Measurements from ENCODE around the gene RASGRF1. TPM values are rescaled to one million over a fixed set of nuclear protein-coding genes. Genes with fewer than 3 reads are reported as not detected.
"Not testable (repeated sequence)": the region's sequence is repeated elsewhere in the genome, so short reads cannot be mapped to it uniquely, and the experiment has no call there.

Gene RASGRF1
- total RNA-seq, 4 donors from 2014 or later: 0.13 to 0.23 TPM; not detected in 2

GRCh38 chr15:78928616-78929093 is 161.9 kb downstream of the RASGRF1 start:
- peaks cover 0 to 81% of the 10 kb centered on the region in 2 donors for H3K36me3 ChIP-seq
- no peak for TF ChIP-seq EP300 (IDR thresholded peaks at IDR 0.05)
- no peak for TF ChIP-seq CTCF (IDR thresholded peaks at IDR 0.05)
- no peak for TF ChIP-seq POLR2AphosphoS5 (IDR thresholded peaks at IDR 0.05)
- no peak for TF ChIP-seq POLR2A (IDR thresholded peaks at IDR 0.05)
- WGBS, 2 donors (ENCODE audit: low coverage in 1 of 2): 91% methylated on average over 11 of the region's 14 CpGs; no CpG with 5 or more reads in 1 of the 2 donors

DNA sequence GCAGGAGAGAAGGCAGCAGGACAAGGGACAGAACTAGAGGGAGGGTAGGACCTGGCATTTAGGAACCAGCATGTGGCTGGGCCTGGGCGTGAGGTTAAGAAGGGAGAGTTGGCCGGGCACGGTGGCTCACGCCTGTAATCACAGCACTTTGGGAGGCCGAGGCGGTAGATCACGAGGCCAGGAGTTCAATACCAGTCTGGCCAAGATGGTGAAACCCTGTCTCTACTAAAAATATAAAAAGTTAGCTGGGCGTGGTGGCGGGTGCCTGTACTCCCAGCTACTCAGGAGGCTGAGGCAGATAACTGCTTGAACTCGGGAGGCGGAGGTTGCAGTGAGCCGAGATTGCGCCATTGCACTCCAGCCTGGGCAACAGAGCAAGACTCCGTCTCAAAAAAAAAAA is 162.4 kb downstream of the RASGRF1 start:
- not testable (repeated sequence) for ATAC-seq, H3K27me3 ChIP-seq, H3K27ac ChIP-seq, H3K4me3 ChIP-seq, H3K9me3 ChIP-seq
- peaks cover 0 to 21% (median 0%) of the 10 kb centered on the region in 3 donors for H3K4me1 ChIP-seq
- WGBS, 2 donors (ENCODE audit: low coverage in 1 of 2): 86% methylated on average over 7 to 8 of the region's 14 CpGs
- peaks cover 0 to 81% of the 10 kb centered on the region in 2 donors for H3K36me3 ChIP-seq

More at GRCh38 chr15:78928616-78929093, 161.9 kb downstream of the RASGRF1 start:
- no peak for ATAC-seq
- Histone ChIP-seq H3K4me1 (peaks cover 0 to 26% (median 1%) of the 10 kb centered on the region in 3 donors), H3K4me3 (no peak overlapping the region), H3K27me3 (no peaks in the 10 kb centered on the region), H3K27ac (no peak overlapping the region), H3K9me3 (no peaks in the 10 kb centered on the region)

- Histone ChIP-seq H3K9me3 (no peaks in the 10 kb centered on the region), H3K4me1 (peaks cover 0 to 24% (median 0%) of the 10 kb centered on the region in 3 donors), H3K36me3 (peaks cover 0 to 86% of the 10 kb centered on the region in 2 donors), H3K4me3 (no peak overlapping the region), H3K27ac (no peak overlapping the region), H3K27me3 (no peaks in the 10 kb centered on the region)
- 65 to 93% methylated on average over 5 to 14 of the region's 17 CpGs for WGBS, 2 donors (ENCODE audit: low coverage in 1 of 2)
- TF ChIP-seq POLR2A (IDR thresholded peaks at IDR 0.05) (no peak), EP300 (IDR thresholded peaks at IDR 0.05) (no peak), CTCF (IDR thresholded peaks at IDR 0.05) (no peak), POLR2AphosphoS5 (IDR thresholded peaks at IDR 0.05) (no peak)
- no peak for ATAC-seq
Observed at GRCh38 chr15:78927077-78927790, 163.3 kb downstream of the RASGRF1 start.

DNA sequence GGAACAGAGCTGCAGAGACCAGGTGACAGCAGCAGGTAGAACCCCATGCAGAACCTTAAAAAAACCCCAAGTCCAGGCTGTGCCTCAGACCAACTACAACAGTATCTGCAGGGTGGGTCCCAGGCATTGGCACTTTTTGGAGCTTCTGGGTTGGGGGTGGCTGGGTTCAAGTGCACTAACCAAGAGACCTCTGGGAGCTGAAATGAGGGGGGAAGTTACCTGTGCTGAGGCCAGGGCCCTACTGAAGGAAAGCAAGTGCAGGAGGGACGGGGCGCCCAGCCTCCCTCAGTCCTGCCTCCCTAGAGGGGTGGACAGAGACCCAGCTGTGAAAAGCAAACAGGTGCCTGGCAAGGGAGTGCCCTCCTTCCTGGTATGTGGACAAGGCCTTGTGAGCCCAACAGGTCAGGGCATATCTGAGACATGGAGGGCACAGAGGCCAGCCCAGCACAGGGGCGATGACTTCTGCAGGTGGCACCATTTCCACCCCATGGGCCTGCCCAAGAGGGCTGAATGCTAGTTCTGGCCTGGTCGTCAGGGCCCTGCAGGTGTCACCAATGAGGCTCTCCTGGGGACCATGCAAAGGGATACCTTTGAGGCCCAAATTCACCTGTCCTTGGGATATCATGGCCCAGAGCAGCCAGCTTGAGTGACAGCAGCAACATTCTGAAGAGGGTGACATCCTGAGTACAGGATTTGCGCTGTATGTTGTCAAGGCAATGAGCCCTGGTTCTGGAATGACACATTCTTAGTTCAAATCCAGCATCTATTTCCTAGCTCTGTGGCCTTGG is 164.4 kb downstream of the RASGRF1 start:
- TF ChIP-seq EP300 (IDR thresholded peaks at IDR 0.05) (no peak), CTCF (IDR thresholded peaks at IDR 0.05) (no peak)
- Histone ChIP-seq H3K4me1 (peaks cover 0 to 14% (median 0%) of the 10 kb centered on the region in 3 donors), H3K36me3 (peaks cover 0 to 89% of the 10 kb centered on the region in 2 donors), H3K27ac (no peak overlapping the region), H3K9me3 (no peaks in the 10 kb centered on the region), H3K27me3 (no peaks in the 10 kb centered on the region), H3K4me3 (no peak overlapping the region)
- ATAC-seq: no peak
- 33% methylated on average over 1 of the region's 5 CpGs; no CpG with 5 or more reads in 1 of the 2 donors for WGBS, 2 donors (ENCODE audit: low coverage in 1 of 2)

GRCh38 chr15:78925076-78925624 is 165.4 kb downstream of the RASGRF1 start:
- 88 to 100% methylated on average over 2 to 4 of the region's 10 CpGs for WGBS, 2 donors (ENCODE audit: low coverage in 1 of 2)
- Histone ChIP-seq H3K4me1 (peaks cover 0 to 6% (median 0%) of the 10 kb centered on the region in 3 donors), H3K9me3 (no peaks in the 10 kb centered on the region), H3K36me3 (peaks cover 0 to 91% of the 10 kb centered on the region in 2 donors), H3K4me3 (no peak overlapping the region), H3K27me3 (no peaks in the 10 kb centered on the region), H3K27ac (no peak overlapping the region)
- TF ChIP-seq POLR2A (IDR thresholded peaks at IDR 0.05): no peak
- TF ChIP-seq CTCF (IDR thresholded peaks at IDR 0.05): no peak
- TF ChIP-seq POLR2AphosphoS5 (IDR thresholded peaks at IDR 0.05): no peak
- TF ChIP-seq EP300 (IDR thresholded peaks at IDR 0.05): no peak
- ATAC-seq: no peak
